Activated T-helper 1 cell treated with anti-CD3 and anti-CD28 coated beads, Interleukin-12 subunit alpha, Interleukin-12 subunit beta, Interleukin-2, Interleukin-4 antibody, amounts not matched to agents 30 ng/mL and 10 ng/mL and 1 ng/mL, durations not matched to agents 14 hours and 24 hours and 36 hours (primary cell): Measurements from ENCODE around the gene ZNF124. TPM values are rescaled to one million over a fixed set of nuclear protein-coding genes. Genes with fewer than 3 reads are reported as not detected.
"Not testable (repeated sequence)": the region's sequence is repeated elsewhere in the genome, so short reads cannot be mapped to it uniquely, and the experiment has no call there.

Source experiments
- DNase-seq: peaks from one replicate; pipeline ENCODE4 v3.0.0; 2021; ENCODE audit warnings: low spot score
- H3K27ac Mint-ChIP-seq: one replicate; pipeline ENCODE4 v1.8.0; 2021; ENCODE audit warnings: mild to moderate bottlenecking, mixed read lengths
- H3K27me3 Mint-ChIP-seq: one replicate; pipeline ENCODE4 v1.8.0; 2022; ENCODE audit warnings: mild to moderate bottlenecking, moderate library complexity, mixed read lengths; ENCODE audit not compliant: insufficient read depth
- H3K36me3 Mint-ChIP-seq: one replicate; pipeline ENCODE4 v1.8.0; 2021; ENCODE audit warnings: low read depth, mixed read lengths
- H3K4me1 Mint-ChIP-seq: one replicate; pipeline ENCODE4 v1.8.0; 2021; ENCODE audit warnings: low read depth, mixed read lengths
- H3K4me3 Mint-ChIP-seq: one replicate; pipeline ENCODE4 v1.8.0; 2021; ENCODE audit warnings: mild to moderate bottlenecking, moderate library complexity, mixed read lengths
- H3K9me3 Mint-ChIP-seq: one replicate; pipeline ENCODE4 v1.8.0; 2021; ENCODE audit warnings: mixed read lengths
- intact Hi-C: fragments of 100-400 bp; cut with micrococcal nuclease; formaldehyde crosslinking; loops from one replicate; pipeline ENCODE4 v1.15.1; 2024
- total RNA-seq: library from RNA; stranded (reverse); gene quantifications from 2 replicates; pipeline ENCODE4 v1.2.3, GENCODE V29; 2022

Gene ZNF124
- 14.9 and 15.5 TPM in 2 replicates for total RNA-seq

GRCh38 chr1:247171875-247172563, at the start of gene ZNF124:
Gene ZNF124, minus strand, starts transcription at chr1:247172020. Its CDS starts 143 bp downstream, at chr1:247171877.
- intact Hi-C loops: loop anchor here (2.0 kb wide), 1 partner anchor 39 kb away; no protein-coding TSS in a partner anchor
- Mint-ChIP-seq H3K4me1 (peaks cover 11% of the 10 kb centered on the region), H3K4me3 (peak within 1 kb of the TSS; percentile 7), H3K36me3 (peaks cover 20% of the 10 kb centered on the region), H3K9me3 (peaks cover 18% of the 10 kb centered on the region)
- not testable (repeated sequence) for H3K27ac Mint-ChIP-seq, DNase-seq, H3K27me3 Mint-ChIP-seq

- H3K27me3 Mint-ChIP-seq, H3K4me1 Mint-ChIP-seq, H3K27ac Mint-ChIP-seq, DNase-seq, H3K4me3 Mint-ChIP-seq, H3K36me3 Mint-ChIP-seq, intact Hi-C loops: not testable (repeated sequence)
- H3K9me3 Mint-ChIP-seq: peaks cover 23% of the 10 kb centered on the region
Observed at GRCh38 chr1:247220280-247220679, 48.5 kb upstream of the ZNF124 start.

- no peaks in the 10 kb centered on the region for H3K36me3 Mint-ChIP-seq
- H3K9me3 Mint-ChIP-seq: peaks cover 17% of the 10 kb centered on the region
- no peak overlapping the region for H3K27ac Mint-ChIP-seq
- intact Hi-C loops: no loop called here
- DNase-seq: no peak
- H3K4me3 Mint-ChIP-seq: no peak overlapping the region
- no peaks in the 10 kb centered on the region for H3K4me1 Mint-ChIP-seq
- H3K27me3 Mint-ChIP-seq: no peaks in the 10 kb centered on the region
Observed at GRCh38 chr1:247218121-247218651, 46.4 kb upstream of the ZNF124 start.

GRCh38 chr1:247216261-247216660, 44.4 kb upstream of the ZNF124 start:
- intact Hi-C loops: no loop called here
- Mint-ChIP-seq H3K4me1 (no peaks in the 10 kb centered on the region), H3K27ac (no peak overlapping the region), H3K36me3 (no peaks in the 10 kb centered on the region), H3K27me3 (no peaks in the 10 kb centered on the region), H3K9me3 (peaks cover 9% of the 10 kb centered on the region), H3K4me3 (no peak overlapping the region)
- no peak for DNase-seq

DNA sequence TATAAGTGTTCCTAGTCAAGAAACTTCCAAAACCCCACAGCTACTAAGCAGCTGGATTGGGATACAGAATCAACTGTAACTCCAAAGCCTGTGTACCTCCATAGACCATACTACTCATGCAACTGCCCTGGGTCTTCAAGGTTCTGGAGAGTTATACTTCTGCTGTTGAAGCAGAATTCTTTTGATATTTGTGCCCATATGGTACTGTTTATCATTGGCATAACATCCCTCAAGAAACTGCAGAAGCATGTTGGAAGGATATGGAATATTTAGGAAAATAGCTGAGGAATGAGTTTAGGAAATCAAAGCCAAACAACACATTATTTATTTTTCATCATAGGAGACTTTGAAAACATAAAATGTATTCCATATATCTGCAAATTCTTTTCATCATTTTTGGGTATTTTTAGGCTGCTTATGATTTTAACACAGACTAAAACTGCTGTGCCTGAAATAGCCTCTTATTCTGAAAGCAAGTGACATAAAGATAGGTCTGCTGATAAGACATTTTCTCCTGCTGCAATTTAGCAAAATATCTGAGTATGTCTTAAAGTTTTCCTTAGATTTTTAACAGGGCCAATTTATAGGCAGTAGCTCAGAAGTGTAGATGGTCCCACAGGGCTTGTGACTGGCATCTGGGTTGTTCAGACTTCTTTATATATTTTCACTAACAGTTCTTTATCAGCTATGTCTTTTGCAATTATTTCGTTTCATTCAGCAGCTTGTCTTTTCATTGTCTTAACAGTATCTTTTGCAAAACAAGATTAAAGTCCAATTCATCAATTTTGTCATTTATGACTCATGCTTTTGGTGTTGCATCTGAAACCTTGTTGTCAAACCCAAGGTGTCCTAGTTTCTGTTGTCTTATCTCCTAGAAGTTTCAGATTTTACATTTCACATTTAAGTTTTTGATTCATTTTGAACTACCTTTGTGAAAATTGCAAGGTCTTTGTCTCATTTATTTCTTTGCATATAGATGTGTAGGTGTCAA, 41.1 kb upstream of the ZNF124 start:
- H3K36me3 Mint-ChIP-seq: peaks cover 19% of the 10 kb centered on the region
- H3K27me3 Mint-ChIP-seq: no peaks in the 10 kb centered on the region
- H3K9me3 Mint-ChIP-seq: peaks cover 3% of the 10 kb centered on the region
- intact Hi-C loops: loop anchor here (2.0 to 5.0 kb wide), 2 partner anchors 110 to 491 kb away; partner anchors contain the start of gene SCCPDH
- no peak overlapping the region for H3K4me3 Mint-ChIP-seq
- DNase-seq: no peak
- peaks cover 21% of the 10 kb centered on the region for H3K4me1 Mint-ChIP-seq
- no peak overlapping the region for H3K27ac Mint-ChIP-seq

DNA sequence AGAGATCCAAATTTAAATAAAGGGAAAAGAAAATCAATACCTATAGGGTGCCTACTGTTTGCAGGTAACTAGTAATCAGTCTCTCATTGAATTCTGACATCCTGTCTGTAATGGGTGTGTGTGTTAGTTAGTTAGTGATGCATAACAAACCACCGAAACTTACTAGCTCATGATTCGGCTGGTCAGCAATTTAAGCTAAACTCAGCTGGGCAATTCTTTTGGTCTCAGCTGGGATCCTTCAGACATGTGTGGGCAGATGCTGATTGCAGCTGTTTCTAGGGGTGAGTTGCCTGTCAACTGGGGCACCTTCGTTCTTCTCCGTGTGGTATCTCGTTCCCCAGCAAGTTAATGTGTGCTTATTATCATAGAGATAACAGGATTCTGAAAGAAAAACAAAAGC, 40.2 kb upstream of the ZNF124 start:
- no peak for DNase-seq
- H3K9me3 Mint-ChIP-seq: peaks cover 5% of the 10 kb centered on the region
- H3K27me3 Mint-ChIP-seq: no peaks in the 10 kb centered on the region
- intact Hi-C loops: loop anchor here (2.0 to 5.0 kb wide), 2 partner anchors 111 to 490 kb away; partner anchors contain the start of gene SCCPDH
- H3K27ac Mint-ChIP-seq: no peak overlapping the region
- H3K4me1 Mint-ChIP-seq: peaks cover 29% of the 10 kb centered on the region
- H3K4me3 Mint-ChIP-seq: peak overlapping the region; percentile 17
- peaks cover 27% of the 10 kb centered on the region for H3K36me3 Mint-ChIP-seq

DNA sequence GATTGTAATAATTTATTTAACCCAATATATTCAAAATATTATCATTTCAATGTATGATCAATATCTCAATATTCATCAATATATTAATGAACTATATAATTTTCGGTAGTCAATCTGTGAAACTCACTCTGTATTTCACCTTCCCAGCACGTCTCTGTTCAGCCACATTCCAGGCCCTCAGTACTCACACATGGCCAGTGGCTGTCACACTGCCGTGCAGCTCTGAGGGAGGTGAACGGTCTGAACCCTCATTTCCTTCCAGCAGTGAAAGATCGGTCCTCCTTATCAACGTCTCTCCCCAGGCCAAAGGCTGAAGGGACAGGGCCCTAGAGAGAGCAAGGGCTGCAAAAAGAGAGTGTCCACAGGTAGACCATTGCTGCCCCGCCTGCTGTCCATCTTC, 39.5 kb upstream of the ZNF124 start:
- Mint-ChIP-seq H3K4me1 (peaks cover 29% of the 10 kb centered on the region), H3K27ac (no peak overlapping the region), H3K4me3 (peak overlapping the region; percentile 17), H3K36me3 (peaks cover 30% of the 10 kb centered on the region), H3K9me3 (peaks cover 6% of the 10 kb centered on the region), H3K27me3 (no peaks in the 10 kb centered on the region)
- DNase-seq: no peak
- intact Hi-C loops: loop anchor here (2.0 to 5.0 kb wide), 4 partner anchors 39 to 725 kb away; partner anchors contain the start of genes CNST, SCCPDH, TFB2M and ZNF124

DNA sequence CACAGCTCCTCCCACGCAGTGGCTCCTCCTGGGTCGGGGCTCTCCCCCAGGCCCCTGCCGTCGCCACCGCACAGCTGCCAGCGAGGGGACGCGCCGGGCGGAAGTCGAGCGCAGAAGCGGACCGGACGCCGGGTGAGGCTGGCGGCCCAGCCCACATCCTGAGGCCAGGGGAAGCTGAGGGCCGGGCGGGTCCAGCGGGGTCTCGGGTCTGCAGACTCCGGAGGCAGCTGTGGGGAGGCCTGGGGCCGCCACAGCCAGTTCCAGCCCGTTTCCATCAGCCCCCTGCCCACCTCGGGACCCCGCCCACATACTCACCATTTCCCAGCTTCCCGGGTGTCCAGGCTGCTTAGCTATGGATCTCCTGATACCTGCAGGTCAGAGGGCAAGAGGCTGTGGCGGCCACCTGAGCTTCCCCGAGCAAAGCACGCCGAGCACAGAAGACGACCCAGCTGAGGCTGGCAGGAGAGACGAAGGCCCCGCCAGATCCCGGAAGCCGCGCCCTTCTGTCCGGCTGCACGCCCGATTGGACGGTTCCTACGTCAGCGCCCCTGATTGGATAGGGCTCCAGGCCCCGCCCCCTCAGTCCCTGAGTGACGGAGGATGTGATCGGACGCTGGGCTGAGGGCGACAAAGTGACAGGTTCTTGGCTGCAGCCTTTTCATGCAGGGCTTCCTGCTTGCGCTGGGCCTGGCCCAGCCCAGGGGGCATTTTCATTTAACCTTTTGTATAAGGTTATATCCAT, 38.7 kb upstream of the ZNF124 start:
- Mint-ChIP-seq H3K4me1 (peaks cover 29% of the 10 kb centered on the region), H3K36me3 (peaks cover 38% of the 10 kb centered on the region), H3K27me3 (no peaks in the 10 kb centered on the region), H3K27ac (peak overlapping the region; percentile 94), H3K4me3 (peak overlapping the region; percentile 94), H3K9me3 (peaks cover 14% of the 10 kb centered on the region)
- intact Hi-C loops: loop anchor here (1.0 to 5.0 kb wide), 9 partner anchors 38 to 726 kb away; partner anchors contain the start of genes CNST, SCCPDH, TFB2M and ZNF124
- DNase-seq: peak; percentile 93

DNA sequence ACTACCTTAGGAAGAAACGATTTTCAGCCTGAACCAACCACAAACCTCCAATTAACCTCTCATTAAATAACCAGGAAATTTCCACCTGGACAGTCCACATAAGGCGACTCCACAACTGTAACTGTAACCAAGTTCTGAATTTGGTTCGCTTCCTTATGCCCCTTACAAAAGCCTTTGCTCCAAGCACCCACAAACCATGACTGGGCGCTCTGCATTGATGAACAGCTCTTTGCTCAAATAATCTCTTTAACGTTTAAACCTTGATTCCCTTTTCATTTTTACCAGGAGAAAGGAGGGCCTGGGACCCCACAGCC, 38.2 kb upstream of the ZNF124 start:
- H3K27me3 Mint-ChIP-seq: no peaks in the 10 kb centered on the region
- H3K4me1 Mint-ChIP-seq: peaks cover 29% of the 10 kb centered on the region
- intact Hi-C loops: loop anchor here (1.0 to 5.0 kb wide), 9 partner anchors 37 to 727 kb away; partner anchors contain the start of genes CNST, SCCPDH, TFB2M and ZNF124
- H3K9me3 Mint-ChIP-seq: peaks cover 14% of the 10 kb centered on the region
- peak overlapping the region; percentile 94 for H3K4me3 Mint-ChIP-seq
- peak overlapping the region; percentile 66 for H3K27ac Mint-ChIP-seq
- no peak for DNase-seq
- H3K36me3 Mint-ChIP-seq: peaks cover 39% of the 10 kb centered on the region

GRCh38 chr1:247209396-247209795, 37.6 kb upstream of the ZNF124 start:
- peaks cover 14% of the 10 kb centered on the region for H3K9me3 Mint-ChIP-seq
- peaks cover 42% of the 10 kb centered on the region for H3K36me3 Mint-ChIP-seq
- H3K27ac Mint-ChIP-seq: peak overlapping the region; percentile 13
- intact Hi-C loops: loop anchor here (10.0 kb wide), 1 partner anchor 55 kb away; no protein-coding TSS in a partner anchor
- H3K4me3 Mint-ChIP-seq: peak overlapping the region; percentile 94
- peaks cover 29% of the 10 kb centered on the region for H3K4me1 Mint-ChIP-seq
- H3K27me3 Mint-ChIP-seq: no peaks in the 10 kb centered on the region
- no peak for DNase-seq

- Mint-ChIP-seq H3K36me3 (peaks cover 79% of the 10 kb centered on the region), H3K4me3 (no peak overlapping the region), H3K27me3 (no peaks in the 10 kb centered on the region), H3K4me1 (peaks cover 20% of the 10 kb centered on the region), H3K9me3 (peaks cover 52% of the 10 kb centered on the region), H3K27ac (no peak overlapping the region)
- intact Hi-C loops: loop anchor here (10.0 kb wide), 1 partner anchor 61 kb away; no protein-coding TSS in a partner anchor
- DNase-seq: no peak
Observed at GRCh38 chr1:247204177-247204647, 32.4 kb upstream of the ZNF124 start.

DNA sequence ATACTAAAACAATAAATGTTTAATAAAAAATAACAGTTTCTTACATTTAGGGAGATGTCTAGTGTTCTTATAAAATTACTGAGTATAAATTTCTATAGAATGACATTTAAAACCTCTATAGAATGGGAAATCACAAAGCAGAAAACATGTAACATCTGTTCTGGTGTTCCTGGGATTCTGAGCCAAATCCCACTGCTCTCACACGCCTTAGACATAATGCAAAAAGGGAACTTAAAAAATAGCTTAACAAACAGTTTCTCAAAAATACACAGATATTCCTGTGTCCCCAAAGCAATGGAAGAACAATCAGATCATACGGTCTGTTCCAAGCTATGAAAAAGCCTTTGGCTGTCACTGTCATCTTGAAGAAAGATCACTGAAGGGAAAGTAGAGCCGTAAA, 27.0 kb upstream of the ZNF124 start:
- intact Hi-C loops: no loop called here
- no peaks in the 10 kb centered on the region for H3K27me3 Mint-ChIP-seq
- no peak for DNase-seq
- no peak overlapping the region for H3K27ac Mint-ChIP-seq
- H3K36me3 Mint-ChIP-seq: peaks cover 87% of the 10 kb centered on the region
- no peaks in the 10 kb centered on the region for H3K4me1 Mint-ChIP-seq
- no peak overlapping the region for H3K4me3 Mint-ChIP-seq
- peaks cover 81% of the 10 kb centered on the region for H3K9me3 Mint-ChIP-seq
